ENCODE measurements around the gene GAB2. TPM values are rescaled to one million over a fixed set of nuclear protein-coding genes. Genes with fewer than 3 reads are reported as not detected.

The GAB2 gene
- total and polyA plus RNA-seq, 12 donors: 2.4 to 22.4 (median 16.2) TPM

DNA sequence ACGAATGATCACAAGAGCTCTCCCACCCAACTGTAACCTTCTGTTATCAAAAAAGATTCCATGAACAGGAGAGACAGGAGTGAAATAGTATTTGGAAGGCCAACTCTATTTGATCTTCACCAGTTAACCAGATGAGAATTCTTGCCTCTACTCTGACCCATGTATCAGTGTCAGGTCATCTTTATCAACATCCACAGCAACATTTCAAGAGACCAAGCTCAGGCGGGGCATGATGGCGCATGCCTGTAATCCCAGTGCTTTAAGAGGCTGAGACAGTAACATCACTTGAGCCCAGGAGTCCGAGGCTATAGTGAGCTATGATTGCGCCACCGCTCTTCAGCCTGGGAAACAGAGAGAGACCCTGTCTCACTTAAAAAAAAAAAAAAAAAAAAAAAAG, 62.3 kb downstream of the GAB2 start:
- Histone ChIP-seq H3K9me3 (replicated peaks in 1 of 3) (no peaks in the 10 kb centered on the region), H3K27ac (no peak overlapping the region), H3K4me1 (replicated peaks in 1 of 2) (peaks cover under 1 to 41% of the 10 kb centered on the region in 2 donors), H3K36me3 (replicated peaks in 1 of 2) (no peaks in the 10 kb centered on the region), H3K4me3 (no peak overlapping the region), H3K27me3 (no peaks in the 10 kb centered on the region)
- intact Hi-C loops (cut with DNase I): no loop called here
- 92 to 96% (median 94%) methylated on average over 6 of the region's 6 CpGs for WGBS, 4 donors
- no peak for TF ChIP-seq POLR2A (IDR thresholded peaks at IDR 0.05)
- TF ChIP-seq, protein P1, sequence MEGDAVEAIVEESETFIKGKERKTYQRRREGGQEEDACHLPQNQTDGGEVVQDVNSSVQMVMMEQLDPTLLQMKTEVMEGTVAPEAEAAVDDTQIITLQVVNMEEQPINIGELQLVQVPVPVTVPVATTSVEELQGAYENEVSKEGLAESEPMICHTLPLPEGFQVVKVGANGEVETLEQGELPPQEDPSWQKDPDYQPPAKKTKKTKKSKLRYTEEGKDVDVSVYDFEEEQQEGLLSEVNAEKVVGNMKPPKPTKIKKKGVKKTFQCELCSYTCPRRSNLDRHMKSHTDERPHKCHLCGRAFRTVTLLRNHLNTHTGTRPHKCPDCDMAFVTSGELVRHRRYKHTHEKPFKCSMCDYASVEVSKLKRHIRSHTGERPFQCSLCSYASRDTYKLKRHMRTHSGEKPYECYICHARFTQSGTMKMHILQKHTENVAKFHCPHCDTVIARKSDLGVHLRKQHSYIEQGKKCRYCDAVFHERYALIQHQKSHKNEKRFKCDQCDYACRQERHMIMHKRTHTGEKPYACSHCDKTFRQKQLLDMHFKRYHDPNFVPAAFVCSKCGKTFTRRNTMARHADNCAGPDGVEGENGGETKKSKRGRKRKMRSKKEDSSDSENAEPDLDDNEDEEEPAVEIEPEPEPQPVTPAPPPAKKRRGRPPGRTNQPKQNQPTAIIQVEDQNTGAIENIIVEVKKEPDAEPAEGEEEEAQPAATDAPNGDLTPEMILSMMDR (IDR thresholded peaks at IDR 0.05): no peak
- DNase-seq: no peak

DNA sequence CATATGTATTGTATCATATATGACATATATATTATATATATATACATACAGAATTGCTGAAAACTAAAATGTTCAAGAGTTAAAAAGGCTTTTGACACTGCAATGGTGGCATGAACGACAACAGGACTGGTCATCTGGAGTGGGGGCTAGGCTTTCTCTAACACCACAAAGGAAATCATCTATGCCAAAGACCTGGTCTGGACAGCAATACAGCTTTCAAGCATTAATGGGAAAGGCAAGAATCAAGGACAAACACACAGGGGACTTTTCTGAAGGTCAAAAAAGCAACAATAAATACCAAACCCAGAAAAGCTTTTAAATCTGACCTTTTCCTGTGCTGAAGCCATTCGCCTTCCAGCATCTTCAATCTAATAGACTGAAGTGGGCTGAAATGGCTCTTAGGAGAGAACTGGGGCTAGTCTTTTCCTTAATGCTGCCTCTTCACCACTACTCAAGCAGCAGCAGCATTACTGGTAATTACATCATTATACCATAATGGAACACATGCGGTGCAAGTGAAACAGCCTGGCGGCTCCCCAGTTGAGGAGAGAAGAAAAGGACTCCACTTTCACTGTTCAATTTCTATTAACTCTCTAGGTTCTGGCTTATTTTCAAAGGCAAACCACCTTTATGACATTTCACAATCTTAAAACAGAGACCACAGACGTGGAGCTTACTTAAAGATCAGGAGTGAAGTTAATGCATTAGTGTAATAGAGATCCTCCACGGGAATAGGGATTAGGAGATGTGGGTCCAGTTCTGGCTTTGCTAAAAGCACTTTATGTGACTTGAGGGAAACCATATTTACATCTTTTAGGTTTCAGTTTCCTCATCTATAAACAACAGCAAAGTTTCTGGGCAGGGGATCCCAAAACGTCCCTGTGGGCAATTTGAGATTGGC, 63.0 kb downstream of the GAB2 start:
- Histone ChIP-seq H3K36me3 (replicated peaks in 1 of 2) (no peaks in the 10 kb centered on the region), H3K4me1 (replicated peaks in 1 of 2) (peaks cover 7 to 47% of the 10 kb centered on the region in 2 donors), H3K27ac (no peak overlapping the region), H3K9me3 (replicated peaks in 1 of 3) (no peaks in the 10 kb centered on the region), H3K27me3 (no peaks in the 10 kb centered on the region), H3K4me3 (peak overlapping the region in 1 of 4 donors; percentile 5)
- WGBS, 4 donors: 57 to 68% (median 58%) methylated on average over 7 of the region's 7 CpGs
- DNase-seq: no peak
- intact Hi-C loops (cut with DNase I): no loop called here
- no peak for TF ChIP-seq POLR2A (IDR thresholded peaks at IDR 0.05)
- TF ChIP-seq, protein P1 (IDR thresholded peaks at IDR 0.05): no peak

DNA sequence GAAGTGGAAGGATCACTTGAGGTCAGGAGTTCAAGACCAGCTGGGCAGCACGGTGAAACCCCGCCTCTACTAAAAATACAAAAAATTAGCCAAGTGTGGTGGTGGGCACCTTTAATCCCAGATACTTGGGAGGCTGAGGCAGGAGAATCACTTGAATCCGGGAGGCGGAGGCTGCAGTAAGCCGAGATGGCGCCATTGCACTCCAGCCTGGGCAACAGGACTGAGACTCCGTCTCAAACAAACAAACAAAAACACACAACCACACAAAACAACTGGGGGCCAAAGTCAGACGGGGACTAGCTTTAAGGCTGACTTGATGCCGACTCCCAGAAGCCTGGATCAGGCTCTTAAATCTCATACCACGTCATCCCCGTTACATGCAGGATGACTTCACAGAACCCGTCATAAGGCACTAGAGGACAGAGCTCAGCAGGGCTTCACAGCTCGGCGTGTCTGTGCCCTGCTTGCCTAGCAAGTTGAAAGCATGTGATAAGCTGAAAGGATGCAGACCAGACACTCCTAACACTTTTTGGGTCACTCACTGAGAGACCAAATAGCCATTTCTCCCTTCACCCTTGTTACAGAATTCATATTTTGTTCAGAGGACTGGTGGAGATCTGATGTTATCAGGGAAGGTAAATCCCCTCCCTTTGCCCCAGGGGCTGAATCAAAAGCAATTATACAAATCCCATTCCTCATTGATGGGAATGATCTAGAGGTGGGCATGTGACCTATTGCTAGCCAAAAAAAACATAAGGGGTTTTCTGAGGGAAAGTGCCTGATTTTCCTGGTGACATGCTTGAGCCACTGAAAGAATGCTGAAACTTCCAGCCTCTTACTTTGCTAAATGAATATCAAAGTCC, 65.4 kb downstream of the GAB2 start:
- Histone ChIP-seq H3K27me3 (no peaks in the 10 kb centered on the region), H3K36me3 (replicated peaks in 1 of 2) (no peaks in the 10 kb centered on the region), H3K9me3 (replicated peaks in 1 of 3) (no peaks in the 10 kb centered on the region), H3K27ac (peak overlapping the region in 2 of 5 donors; percentile 38 to 76), H3K4me1 (replicated peaks in 1 of 2) (peaks cover 12 to 61% of the 10 kb centered on the region in 2 donors), H3K4me3 (no peak overlapping the region)
- intact Hi-C loops (cut with DNase I): no loop called here
- TF ChIP-seq, protein P1 (IDR thresholded peaks at IDR 0.05): no peak
- TF ChIP-seq POLR2A (IDR thresholded peaks at IDR 0.05): no peak
- 82 to 92% (median 88%) methylated on average over 13 to 14 of the region's 14 CpGs for WGBS, 4 donors
- peak in 2 of 7 donors; percentile 16 to 77 for DNase-seq

DNA sequence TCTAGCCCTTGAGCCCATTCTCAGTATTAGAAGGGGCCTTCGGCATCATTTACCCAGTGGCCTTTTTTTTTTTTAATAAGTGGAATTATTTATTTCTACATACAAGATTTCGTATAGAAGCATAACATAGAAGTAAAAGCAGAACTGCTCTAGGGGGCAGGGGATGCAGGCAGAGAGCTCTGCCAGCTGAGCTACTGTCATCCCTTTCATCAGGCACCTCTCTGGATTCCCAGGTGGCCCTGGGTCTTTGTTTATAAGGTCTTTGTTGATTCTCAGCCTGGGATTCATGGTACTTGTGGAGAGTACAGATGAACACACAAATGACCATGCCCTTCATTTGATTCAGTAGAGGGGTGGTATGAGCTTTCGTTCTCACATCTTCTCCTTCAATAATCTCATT, 66.4 kb downstream of the GAB2 start:
- Histone ChIP-seq H3K27ac (peak overlapping the region in 3 of 5 donors; percentile 17 to 76 (median 74)), H3K27me3 (no peaks in the 10 kb centered on the region), H3K4me3 (no peak overlapping the region), H3K4me1 (replicated peaks in 1 of 2) (peaks cover 12 to 61% of the 10 kb centered on the region in 2 donors), H3K36me3 (replicated peaks in 1 of 2) (no peaks in the 10 kb centered on the region), H3K9me3 (replicated peaks in 1 of 3) (no peaks in the 10 kb centered on the region)
- intact Hi-C loops (cut with DNase I): no loop called here
- DNase-seq: no peak
- TF ChIP-seq POLR2A (IDR thresholded peaks at IDR 0.05): no peak
- TF ChIP-seq, protein P1 (IDR thresholded peaks at IDR 0.05): no peak
- WGBS, 4 donors: 60 to 76% (median 68%) methylated on average over 3 of the region's 3 CpGs

All from adrenal gland (tissue), 12 donors.